ENCODE measurements around the gene SLC25A25.

The SLC25A25 gene

GRCh38 chr9:128057724-128058409 is 10.2 kb upstream of the SLC25A25 start:
- no peak for TF ChIP-seq CTCF (IDR thresholded peaks at IDR 0.05; ENCODE audit: insufficient read depth, low read depth, low read length, missing control alignments)
- H3K4me3 ChIP-seq (ENCODE audit: low read length), result no peak overlapping the region
- no peak for DNase-seq (ENCODE audit: low read depth)

- TF ChIP-seq CTCF (IDR thresholded peaks at IDR 0.05; ENCODE audit: insufficient read depth, low read depth, low read length, missing control alignments), result no peak
- H3K4me3 ChIP-seq (ENCODE audit: low read length), result no peak overlapping the region
- no peak for DNase-seq (ENCODE audit: low read depth)
Measured at GRCh38 chr9:128059365-128059983, 8.6 kb upstream of the SLC25A25 start.

- H3K4me3 ChIP-seq (ENCODE audit: low read length), result no peak overlapping the region
- DNase-seq (ENCODE audit: low read depth), result no peak
- TF ChIP-seq CTCF (IDR thresholded peaks at IDR 0.05; ENCODE audit: insufficient read depth, low read depth, low read length, missing control alignments), result no peak
Measured at GRCh38 chr9:128061275-128061960, 6.6 kb upstream of the SLC25A25 start.

- TF ChIP-seq CTCF (IDR thresholded peaks at IDR 0.05; ENCODE audit: insufficient read depth, low read depth, low read length, missing control alignments), result no peak
- no peak overlapping the region for H3K4me3 ChIP-seq (ENCODE audit: low read length)
- no peak for DNase-seq (ENCODE audit: low read depth)
Measured at GRCh38 chr9:128062279-128062678, 5.8 kb upstream of the SLC25A25 start.

GRCh38 chr9:128062846-128063831 is 4.9 kb upstream of the SLC25A25 start:
- H3K4me3 ChIP-seq (ENCODE audit: low read length), result no peak overlapping the region
- TF ChIP-seq CTCF (IDR thresholded peaks at IDR 0.05; ENCODE audit: insufficient read depth, low read depth, low read length, missing control alignments), result no peak
- DNase-seq (ENCODE audit: low read depth), result no peak

- no peak for DNase-seq (ENCODE audit: low read depth)
- TF ChIP-seq CTCF (IDR thresholded peaks at IDR 0.05; ENCODE audit: insufficient read depth, low read depth, low read length, missing control alignments), result no peak
Measured at GRCh38 chr9:128065907-128066712, 1.9 kb upstream of the SLC25A25 start.

More at GRCh38 chr9:128065907-128066712, 1.9 kb upstream of the SLC25A25 start:
- H3K4me3 ChIP-seq (ENCODE audit: low read length), result peak overlapping the region; percentile 66
